ENCODE data around the gene SMCHD1.

Gene SMCHD1

DNA sequence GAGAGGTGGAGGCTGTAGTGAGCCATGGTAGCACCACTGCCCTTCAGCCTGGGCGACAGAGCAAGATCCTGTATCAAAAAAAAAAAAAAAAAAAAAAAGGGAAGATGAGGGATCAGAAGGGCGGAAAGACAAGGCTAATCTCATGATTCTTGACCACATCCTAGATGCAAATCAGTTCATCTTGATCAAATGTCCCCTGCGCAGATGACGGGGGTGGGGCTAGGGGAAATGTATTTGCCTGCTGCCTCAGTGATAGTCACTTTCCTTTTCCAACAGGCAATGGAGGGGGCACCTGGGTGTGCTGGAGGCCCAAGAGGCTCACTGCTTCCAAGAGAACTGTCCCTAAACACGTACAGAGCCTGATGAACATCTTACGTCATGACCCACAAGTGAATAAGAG is 187.6 kb downstream of the SMCHD1 start:
- TF ChIP-seq, protein P1, sequence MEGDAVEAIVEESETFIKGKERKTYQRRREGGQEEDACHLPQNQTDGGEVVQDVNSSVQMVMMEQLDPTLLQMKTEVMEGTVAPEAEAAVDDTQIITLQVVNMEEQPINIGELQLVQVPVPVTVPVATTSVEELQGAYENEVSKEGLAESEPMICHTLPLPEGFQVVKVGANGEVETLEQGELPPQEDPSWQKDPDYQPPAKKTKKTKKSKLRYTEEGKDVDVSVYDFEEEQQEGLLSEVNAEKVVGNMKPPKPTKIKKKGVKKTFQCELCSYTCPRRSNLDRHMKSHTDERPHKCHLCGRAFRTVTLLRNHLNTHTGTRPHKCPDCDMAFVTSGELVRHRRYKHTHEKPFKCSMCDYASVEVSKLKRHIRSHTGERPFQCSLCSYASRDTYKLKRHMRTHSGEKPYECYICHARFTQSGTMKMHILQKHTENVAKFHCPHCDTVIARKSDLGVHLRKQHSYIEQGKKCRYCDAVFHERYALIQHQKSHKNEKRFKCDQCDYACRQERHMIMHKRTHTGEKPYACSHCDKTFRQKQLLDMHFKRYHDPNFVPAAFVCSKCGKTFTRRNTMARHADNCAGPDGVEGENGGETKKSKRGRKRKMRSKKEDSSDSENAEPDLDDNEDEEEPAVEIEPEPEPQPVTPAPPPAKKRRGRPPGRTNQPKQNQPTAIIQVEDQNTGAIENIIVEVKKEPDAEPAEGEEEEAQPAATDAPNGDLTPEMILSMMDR (IDR thresholded peaks at IDR 0.05; ENCODE audit: insufficient read depth, low read depth, low read length, missing control alignments), result no peak
- H3K4me3 ChIP-seq (ENCODE audit: low read depth, low read length), result no peak overlapping the region
- no peak for DNase-seq (ENCODE audit: low read depth)

DNA sequence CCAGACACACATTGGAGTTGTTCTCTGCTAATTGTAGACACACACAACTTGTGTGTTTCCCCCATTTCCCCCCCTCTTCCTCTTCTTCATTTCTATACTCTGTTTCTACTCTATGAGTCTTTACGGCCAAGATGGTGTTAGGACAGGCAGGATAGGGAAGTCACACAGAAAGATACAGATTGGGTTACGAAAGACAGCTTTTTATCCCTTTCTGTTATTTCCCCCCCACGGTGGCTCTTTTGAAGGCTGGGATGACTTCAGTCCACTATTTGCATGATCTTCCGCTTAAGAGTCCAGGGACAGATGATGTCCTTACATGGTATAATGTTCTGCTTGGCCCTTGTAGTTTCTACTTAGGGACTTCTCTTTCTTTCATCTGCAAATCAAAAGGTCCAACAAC is 189.6 kb downstream of the SMCHD1 start:
- peak; percentile 6 for DNase-seq (ENCODE audit: low read depth)
- H3K4me3 ChIP-seq (ENCODE audit: low read depth, low read length), result no peak overlapping the region
- TF ChIP-seq, protein P1 (IDR thresholded peaks at IDR 0.05; ENCODE audit: insufficient read depth, low read depth, low read length, missing control alignments), result no peak

DNA sequence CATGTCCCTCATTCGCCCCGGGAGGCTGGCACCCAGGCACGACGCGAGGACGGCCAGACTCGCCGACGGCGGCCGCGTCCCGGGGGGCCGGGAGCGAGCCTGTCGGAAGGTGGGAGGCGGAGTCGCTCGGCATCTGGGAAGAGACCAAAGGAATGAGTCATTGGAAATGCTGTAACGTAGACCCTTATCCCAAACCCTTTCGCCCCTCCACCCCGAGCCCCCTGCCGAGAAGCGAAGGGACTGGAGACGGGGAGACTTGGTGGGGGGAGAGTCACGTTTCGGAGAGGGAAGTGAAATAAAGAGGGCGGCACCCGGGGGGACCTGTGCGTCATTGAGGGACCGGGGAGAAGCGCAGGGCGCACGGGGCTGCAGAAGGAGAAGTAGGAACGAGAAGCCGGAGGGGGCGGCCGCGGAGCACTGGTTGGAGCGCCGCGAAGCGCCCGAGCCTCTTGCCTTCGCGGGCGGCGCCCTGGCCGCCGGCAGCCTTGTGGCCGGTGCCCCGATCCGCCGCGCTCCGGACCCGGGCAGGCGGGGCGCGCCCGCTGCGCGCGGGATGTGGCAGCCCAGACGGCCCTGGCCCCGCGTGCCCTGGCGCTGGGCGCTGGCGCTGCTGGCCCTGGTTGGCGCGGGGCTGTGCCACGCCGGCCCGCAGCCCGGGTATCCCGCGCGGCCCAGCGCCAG is 191.2 kb downstream of the SMCHD1 start, which contains the start of gene EMILIN2:
TSS of gene EMILIN2 (plus strand) at position 371 of the 681 bp plus-strand sequence. CDS start at position 554, 183 bp downstream.
- H3K4me3 ChIP-seq (ENCODE audit: low read depth, low read length), result peak within 1 kb of the TSS; percentile 60
- TF ChIP-seq, protein P1 (IDR thresholded peaks at IDR 0.05; ENCODE audit: insufficient read depth, low read depth, low read length, missing control alignments), result no peak
- peak; percentile 67 for DNase-seq (ENCODE audit: low read depth)

DNA sequence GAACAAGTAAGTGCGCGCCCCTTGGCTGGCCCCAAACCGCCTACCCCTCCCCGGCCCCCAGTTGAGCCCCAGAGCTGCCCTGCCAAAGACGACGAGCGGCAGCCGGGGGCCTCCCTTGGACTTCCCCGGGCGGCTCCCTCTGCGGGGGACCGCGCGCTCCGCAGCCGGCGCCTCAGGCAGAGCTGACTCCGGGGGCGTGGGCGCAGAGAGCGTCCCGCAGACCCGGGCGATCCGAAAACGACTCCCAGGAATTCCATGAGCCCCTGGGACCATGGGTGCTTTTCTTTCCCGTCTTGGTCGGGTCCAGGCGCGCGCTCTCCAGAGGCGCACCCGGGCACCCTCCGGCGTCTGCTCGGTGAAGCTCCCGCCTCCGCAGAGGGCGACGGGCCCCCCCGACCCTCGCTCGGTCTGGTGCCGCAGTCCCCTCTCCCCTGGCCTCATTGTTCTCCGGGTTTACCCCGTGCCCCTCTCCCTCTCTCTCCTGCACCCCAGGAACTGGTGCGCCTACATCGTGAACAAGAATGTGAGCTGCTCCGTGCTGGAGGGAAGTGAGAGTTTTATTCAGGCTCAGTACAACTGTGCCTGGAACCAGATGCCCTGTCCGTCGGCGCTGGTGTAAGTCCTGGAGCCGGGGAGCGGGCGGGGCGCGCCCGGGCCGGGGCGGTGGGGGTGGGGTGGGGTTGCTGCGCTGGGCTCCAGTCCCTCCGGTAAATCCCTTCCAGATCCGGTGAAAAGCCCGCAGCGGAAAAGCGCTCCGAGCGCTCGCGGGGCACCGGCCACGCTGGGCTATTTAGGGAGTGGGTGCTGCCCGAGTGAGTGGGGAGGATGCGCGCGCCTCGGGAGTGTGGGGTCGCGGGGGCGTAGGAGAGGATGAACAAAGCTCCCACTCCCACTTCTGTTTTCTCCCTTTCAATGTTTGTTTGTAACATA is 192.1 kb downstream of the SMCHD1 start:
- DNase-seq (ENCODE audit: low read depth), result peak; percentile 31
- peak overlapping the region; percentile 52 for H3K4me3 ChIP-seq (ENCODE audit: low read depth, low read length)

DNA sequence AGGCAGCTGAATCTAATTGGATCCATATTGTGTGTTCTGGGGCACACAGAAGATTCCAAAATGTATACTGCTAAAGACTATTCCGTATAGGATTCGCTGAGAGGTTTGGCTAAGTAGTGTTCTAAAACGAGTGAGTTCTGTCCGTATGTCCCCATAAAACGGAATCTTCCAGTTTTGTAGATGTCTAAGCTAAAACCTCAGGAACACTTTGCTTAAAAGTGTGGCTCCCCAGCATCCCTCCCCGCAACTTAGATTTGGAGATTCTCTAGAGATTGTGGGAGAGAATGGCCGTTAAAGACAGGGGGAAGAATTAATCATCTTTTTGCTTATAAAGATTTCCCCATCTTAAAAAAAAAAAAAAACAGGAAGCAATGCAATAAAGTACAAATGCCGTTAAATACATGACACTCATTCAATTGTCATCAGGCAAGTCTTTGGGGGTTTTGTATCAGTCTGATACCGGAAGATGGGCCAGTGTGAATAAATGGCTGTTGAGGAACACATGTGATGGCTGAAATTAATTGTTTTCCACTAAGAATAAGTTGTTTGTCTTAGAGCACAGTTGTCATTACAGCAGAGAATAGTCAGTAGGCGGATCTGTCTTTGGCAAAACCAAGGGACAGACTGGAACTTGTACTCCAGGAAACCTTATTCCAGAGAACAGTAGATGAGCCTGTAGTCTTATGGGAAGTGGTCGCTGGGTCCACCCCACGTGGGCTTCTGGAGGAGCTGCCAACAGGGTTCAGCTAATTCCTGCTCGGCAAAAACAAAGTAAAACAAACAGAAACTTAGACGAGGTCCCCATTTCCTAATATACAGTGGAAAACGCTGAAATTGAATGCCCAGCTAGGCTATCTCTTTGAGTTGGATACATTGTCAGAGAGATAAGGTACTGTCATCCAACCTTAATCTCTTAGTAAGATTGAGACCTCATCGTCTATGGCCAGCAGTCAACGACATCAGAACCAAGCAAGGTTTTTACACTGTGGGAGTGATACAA is 193.0 kb downstream of the SMCHD1 start:
- DNase-seq (ENCODE audit: low read depth), result no peak
- H3K4me3 ChIP-seq (ENCODE audit: low read depth, low read length), result peak overlapping the region; percentile 52
- TF ChIP-seq, protein P1 (IDR thresholded peaks at IDR 0.05; ENCODE audit: insufficient read depth, low read depth, low read length, missing control alignments), result no peak

More for the DNA sequence above, 192.1 kb downstream of the SMCHD1 start:
- TF ChIP-seq, protein P1 (IDR thresholded peaks at IDR 0.05; ENCODE audit: insufficient read depth, low read depth, low read length, missing control alignments), result no peak

DNA sequence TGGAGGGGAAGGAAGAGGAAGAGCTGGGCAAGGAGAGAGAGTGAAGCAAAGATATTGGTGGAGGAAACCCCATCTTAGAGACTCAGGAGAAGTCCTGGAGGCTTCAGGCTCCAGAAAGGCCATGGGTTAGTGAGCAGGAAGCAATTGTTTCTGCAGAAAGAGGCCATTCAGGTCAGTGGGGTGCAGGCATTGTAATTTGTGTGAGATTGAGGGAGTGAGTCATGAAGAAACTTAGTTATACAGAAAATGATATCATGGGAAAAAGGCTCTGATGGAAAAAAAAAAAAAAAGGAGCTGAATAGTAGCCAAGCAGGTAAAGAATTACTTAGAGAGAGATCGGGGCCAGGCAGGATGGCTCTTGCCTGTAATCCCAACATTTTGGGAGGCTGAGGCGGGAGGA is 195.3 kb downstream of the SMCHD1 start:
- no peak for DNase-seq (ENCODE audit: low read depth)
- TF ChIP-seq, protein P1 (IDR thresholded peaks at IDR 0.05; ENCODE audit: insufficient read depth, low read depth, low read length, missing control alignments), result no peak
- H3K4me3 ChIP-seq (ENCODE audit: low read depth, low read length), result no peak overlapping the region

Measured in GM12865 (cell line).